HG03469 (cell line): ENCODE data around the gene PPM1B.
"Not testable (repeated sequence)": the region's sequence is repeated elsewhere in the genome, so short reads cannot be mapped to it uniquely, and the experiment has no call there.

Experiments used
- ATAC-seq: cut with Tn5 transposase; IDR thresholded peaks from one replicate; pipeline ENCODE4 v1.9.1; 2021; ENCODE audit warnings: mild to moderate bottlenecking, moderate library complexity, moderate number of reproducible peaks; ENCODE audit not compliant: unreplicated experiment

Gene PPM1B

DNA sequence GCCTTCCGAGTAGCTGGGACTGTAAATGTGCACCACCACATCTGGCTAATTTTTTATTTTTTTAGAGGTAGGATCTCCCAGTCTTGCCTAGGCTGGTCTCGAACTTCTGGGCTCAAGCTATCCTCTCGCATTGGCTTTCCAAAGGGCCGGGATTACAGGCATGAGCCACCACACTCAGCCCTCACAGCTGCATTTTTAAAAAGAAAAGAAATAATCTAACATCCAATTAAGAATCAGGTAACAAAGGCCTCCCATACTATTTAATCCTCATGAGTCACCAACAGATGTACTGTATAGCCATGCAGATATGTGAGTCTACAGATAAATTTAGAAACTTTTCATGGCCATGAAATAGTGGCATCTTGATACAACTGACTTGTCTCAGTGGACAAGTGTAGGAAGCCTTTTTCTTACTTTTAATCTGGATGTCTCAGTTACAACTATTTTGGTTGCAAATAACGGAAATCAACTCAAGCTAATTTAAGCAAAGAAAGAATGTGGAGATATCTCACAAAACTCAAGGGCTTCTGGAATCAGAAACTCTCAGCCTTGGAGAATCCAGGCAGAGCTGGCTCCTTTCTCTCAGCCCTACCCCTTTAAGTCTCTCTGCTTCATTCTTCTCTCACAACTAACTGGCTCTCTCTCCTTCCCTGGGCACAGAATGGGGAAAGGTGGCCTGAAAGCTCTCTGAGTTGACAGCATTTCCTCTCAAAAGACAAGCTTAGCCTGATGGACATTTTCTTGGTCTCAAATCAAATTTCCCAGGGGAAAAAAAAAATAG lies 12.8 kb upstream of the PPM1B start:
- no peak for ATAC-seq

DNA sequence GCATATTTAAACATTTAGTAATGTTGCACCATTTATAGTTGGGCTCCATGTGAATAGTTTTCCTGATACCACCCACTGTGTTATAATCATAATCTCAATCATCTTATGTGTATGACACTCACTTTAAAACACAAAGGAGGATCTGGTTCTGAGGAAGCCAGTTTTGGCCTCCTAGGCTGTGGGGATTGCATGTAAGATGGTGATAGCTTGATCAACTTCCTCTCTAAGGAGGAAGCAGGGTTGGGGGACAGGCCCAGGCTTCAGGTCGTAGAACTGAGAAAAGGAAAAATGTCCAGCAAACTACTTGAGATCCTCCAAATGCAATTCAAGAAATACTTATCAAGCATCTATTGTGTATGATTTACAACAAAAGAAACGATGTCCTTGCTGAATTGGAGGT lies 4.9 kb upstream of the PPM1B start:
- no peak for ATAC-seq

DNA sequence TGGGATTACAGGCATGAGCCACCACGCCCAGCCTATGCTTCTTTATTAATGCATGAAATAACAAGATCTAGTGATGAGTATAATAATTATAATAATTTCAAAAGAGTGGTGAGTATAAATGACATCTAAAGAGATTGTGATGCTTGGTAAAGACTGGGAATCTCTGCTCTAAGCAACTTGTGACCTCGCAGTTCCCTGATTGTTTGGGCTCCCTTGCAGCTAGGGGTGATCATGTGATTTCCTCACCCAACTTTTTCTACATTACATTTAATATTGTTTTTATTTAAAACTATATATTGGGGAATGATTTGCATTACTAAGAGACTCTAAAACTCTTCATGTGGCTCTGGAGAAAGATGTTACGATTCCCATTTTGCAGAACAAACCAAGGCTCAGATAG lies 4.1 kb upstream of the PPM1B start:
- ATAC-seq = no peak

DNA sequence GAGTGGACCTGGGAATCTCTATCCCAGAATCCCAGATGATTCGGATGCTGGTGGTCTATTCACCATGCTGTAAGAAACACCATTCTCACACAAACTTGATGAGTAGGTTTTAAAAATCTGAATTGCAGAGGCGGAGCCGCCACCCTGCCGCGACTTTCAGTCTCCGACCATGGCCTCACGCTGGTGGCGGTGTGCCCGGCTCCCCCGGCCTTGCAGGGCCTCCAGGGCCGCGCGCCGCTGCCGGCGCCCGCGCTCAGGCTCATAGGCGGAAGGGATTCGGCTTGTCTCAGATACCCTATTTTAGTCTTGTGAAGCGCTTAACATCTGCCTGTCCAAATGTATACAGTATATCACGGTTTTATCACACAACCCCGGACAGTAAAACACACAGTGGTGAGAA lies 2.6 kb upstream of the PPM1B start:
- ATAC-seq = no peak

DNA sequence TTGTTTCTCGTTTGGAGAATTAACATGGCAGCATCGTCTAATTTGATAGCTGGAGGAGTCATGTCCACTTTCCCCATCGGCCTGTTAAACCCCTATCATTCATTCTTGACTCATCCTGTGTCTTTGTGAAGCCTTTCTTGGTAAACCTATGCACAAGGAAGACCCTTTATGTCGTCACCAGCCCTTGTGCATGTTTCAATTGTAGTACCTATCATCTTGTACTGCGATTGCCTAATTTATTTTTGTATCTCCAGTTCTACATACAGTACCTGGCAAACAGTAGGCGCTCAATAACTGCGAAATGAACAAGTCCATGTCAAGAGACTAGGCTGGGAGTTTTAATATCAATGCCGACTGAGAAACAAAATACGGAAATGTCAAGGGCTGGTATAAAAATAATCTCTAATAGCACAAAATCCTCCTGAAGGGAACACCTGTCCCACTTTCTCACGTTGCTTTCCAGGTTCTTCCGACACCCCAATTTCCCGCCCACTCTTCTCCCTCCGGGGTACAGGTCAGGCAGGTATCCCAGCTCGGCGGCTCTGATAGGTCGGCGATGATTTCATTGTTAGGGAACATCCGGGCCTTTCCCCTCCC lies 1.3 kb upstream of the PPM1B start:
- ATAC-seq = no peak

DNA sequence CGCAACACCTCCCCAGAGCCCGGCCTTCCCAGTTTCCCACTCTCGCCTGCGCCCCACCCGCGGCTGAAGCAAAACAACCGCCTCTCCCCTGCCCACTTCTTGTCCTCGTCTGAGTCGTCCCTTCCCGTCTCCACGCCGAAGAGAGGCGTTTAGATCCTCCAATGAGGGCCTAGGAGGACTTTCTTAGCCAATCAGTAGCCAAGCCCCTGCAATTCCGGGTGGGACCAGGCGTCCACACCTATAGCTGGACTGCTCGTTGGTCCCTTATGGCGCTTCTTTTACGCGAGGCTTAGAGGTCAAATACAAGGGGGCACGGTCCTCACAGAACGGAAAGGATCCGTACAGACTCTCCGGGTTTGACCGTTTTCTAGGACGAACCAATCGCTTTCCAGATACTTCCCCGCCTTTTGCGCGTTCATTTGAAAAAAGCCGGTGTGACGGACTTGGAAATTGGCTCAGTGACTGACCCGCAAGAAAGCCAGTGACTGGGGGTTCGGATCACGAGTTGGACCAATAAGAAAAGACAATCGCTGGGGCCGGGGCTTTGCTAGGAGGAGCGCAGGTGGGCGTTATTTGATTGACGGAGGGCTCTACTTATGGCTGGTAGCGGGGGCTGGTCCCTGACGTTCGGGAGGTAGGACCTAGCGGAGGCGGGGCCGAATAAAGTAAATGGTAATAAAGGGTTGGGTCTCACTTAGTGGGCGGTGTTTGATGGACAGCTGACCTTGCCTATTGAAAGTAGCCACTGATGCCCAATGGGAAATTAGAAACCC lies 581 bp upstream of the PPM1B start:
- ATAC-seq = peak; percentile 66

DNA sequence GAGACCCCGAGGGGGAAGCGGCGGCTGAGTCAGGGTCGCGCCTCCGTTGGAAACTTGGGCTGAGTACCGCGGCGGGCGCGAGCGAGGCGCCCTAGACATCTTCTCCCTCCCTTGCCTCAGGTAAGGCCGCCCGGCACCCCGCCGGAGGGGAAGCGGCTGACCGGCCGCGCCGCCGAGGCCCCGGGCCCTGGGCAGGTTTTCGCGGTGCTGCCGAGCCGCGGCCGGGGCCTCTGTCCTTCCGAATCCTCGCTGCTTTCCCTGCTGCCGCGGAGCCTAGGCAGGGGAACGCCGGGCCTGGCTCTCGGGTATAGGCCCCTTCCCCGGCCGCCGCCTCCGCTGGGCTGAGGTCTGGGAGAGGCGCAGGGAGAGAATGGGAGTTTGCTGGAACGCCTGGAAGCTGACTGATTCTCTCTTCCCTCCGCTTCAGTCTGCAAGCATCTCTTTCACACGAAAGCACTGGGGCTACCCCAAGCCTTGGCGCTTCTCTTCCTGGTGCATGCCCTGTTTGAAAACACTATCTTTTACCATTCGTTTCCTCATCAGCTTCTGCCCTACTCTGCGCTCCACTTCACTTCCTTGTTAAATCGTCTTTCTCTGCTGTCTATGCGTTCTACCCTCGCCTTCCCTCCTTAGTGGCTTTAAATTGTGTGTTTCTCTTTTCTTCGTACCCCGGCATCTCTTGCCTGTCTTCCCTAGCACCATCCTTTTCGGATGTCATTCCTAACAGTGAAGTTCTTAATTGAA lies 652 bp downstream of the PPM1B start:
- ATAC-seq = no peak

DNA sequence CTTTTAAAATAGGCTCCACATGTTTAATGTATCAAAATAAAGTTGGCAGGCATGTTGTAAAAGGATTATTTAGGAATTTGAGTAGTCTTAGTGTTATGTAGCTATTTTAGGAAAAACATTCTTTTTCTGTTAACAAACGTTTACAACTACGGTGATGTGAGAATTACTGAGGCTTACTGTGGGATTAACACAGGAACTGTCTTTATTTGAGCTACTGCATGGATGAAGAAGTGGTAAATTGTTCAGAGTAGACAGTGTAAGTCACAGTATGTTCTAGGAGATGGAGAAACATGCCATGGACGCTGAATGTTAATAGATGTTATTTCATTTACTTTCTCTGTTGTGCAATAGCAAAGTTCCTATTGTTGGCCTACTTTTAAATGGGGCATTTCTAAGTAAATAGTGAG lies 1.6 kb downstream of the PPM1B start:
- no peak for ATAC-seq

DNA sequence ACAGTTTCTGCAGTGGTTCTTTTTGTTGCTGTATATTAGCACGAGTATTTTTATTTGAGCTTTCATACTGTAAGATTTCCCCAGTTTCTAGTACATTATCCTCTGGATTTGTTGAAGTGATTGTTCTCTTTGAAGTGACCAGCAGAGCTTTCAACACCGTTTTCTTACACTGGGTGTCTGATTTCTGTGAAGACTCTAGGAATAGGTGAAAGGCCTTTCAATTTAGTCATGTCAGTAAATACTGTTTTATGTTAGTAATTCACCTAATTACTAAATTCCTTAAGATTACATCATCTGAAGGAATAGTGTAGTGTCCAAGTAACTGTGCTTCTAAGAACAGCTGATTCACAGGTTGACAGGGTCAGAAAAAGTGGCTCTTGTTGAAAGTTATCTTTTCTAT lies 2.3 kb downstream of the PPM1B start:
- ATAC-seq = no peak

DNA sequence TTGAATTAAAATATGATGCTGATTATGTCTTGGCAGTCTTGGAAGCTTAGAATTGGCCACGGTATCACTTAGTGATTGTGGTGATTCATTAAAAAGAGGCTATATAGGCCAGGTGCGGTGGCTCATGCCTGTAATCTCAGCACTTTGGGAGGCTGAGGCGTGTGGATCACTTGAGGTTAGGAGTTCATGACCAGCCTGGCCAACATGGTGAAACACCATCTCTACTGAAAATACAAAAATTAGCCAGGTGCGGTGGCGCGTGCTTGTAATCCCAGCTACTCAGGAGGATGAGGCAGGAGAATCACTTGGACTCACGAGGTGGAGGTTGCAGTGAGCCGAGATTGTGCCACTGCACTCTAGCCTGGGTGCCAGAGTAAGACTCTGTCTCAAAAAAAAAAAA lies 2.8 kb downstream of the PPM1B start:
- ATAC-seq = not testable (repeated sequence)

DNA sequence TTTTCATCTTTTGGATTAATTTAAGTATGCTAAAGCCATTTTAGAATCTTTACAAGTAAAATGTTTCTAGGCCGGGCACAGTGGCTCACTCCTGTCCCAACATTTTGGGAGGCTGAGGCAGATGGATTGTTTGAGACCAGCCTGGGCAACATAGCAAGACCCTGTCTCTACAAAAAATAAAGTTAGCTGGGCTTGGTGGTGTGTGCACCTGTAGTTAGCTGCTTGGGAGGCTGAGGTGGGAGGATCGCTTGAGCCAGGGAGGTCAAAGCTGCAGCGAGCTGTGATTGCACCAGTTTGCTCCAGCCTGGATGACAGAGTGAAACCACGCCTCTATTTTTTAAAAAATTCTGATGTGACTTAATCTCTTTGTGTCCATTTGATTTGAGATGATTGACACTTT lies 3.9 kb downstream of the PPM1B start:
- no peak for ATAC-seq

DNA sequence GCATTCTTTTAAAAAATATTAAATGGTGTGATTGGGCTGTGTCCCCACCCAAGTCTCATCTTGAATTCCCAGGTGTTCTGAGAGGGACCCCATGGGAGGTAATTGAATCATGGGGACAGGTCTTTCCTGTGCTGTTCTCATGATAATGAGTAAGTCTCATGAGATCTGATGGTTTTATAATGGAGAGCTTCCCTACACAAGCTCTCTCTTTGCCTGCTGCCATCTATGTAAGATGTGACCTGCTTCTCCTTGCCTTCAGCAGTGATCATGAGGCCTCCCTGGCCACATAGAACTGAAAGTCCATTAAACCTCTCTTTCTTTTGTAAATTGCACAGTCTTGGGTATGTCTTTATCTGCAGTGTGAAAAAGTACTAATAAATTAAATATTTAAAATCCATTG lies 10.3 kb downstream of the PPM1B start:
- ATAC-seq = no peak

DNA sequence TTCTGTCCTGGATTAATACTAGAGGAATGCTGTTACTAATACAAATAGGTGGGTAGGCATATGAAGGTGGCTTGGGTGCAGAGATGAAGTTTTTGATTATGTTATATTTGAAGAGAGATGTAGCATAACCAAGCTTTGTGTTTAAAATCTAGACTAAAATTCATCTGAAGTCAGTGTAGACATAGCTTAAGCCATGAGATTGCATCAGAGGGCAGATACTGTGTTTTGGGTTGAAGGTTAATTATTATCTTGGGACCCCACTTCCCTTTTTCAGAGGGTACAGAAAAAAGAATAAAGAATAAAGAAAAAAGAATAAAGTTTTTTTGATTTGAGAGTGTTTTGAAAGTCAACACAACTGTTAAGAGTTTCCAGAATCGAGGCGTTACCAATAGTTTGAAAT lies 13.0 kb downstream of the PPM1B start:
- ATAC-seq = no peak

DNA sequence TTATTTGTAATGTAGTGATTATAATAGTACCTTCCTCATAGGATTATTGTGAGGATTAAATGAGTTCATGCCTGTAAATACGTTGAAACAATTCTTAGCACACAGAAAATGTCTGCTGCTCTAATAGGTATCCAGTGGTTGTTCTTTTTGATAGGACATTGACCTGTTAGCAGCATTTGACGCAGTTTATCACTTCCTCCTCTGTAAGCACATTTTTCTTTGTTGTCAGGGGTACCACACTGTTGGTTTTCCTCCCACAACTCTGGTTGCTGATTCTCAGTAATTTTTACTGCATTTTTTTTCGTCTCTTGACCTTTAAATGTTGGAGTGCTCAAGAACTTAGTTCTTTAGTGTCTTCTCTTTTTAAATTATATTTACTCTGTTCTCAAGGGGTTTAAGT lies 15.4 kb downstream of the PPM1B start:
- no peak for ATAC-seq

DNA sequence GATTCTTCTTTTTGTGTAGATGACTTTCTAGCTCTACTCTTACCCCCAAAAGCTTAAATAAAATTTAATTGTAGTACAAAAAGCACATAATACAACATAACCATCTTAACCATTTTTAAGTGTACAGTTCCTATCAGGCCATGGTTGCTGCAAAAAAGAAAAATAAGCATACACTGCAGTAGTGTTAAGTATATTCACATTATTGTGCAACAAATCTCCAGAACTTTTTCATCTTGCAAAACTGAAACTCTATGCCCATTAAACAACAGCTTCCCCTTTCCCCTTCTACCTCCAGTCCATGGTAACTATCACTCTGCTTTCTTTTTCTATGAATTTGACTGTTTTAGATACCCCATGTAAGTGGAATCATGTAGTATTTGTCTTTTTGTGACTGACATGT lies 18.1 kb downstream of the PPM1B start:
- ATAC-seq = no peak

DNA sequence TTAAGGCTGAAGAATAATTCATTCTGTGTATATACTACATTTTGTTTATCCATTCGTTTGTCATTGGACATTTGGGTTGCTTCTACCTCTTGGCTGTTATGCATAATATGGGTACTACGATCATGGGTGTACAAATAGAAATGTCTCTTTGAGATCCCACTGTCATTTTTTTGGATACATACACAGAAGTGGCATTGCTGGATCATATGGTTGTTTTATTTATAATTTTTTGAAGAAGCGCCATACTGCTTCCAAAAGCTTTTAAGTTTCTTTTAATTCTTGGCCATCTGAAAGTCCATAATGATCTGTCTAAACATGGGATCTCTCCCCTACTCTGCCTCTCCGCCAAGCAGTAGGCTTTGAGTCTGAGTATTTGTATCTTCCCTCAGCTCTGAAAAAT lies 18.6 kb downstream of the PPM1B start:
- ATAC-seq = no peak

DNA sequence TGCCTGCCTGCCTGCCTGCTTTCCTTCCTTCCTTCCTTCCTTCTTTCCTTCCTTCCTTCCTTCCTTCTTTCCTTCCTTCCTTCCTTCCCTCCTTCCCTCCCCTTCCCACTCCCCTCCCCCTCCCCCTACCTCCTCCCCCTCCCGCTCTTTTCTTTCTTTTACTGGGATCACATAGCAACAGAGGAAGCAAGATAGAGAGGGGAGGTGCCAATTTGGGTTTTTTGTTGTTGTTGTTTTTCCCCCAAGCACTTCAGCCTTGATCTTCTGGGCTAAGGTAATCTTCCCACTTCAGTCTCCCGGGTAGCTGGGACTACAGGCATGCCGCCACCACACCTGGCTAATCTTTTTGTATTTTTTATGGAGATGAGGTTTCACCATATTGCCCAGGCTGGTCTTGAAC lies 20.0 kb downstream of the PPM1B start:
- no peak for ATAC-seq

DNA sequence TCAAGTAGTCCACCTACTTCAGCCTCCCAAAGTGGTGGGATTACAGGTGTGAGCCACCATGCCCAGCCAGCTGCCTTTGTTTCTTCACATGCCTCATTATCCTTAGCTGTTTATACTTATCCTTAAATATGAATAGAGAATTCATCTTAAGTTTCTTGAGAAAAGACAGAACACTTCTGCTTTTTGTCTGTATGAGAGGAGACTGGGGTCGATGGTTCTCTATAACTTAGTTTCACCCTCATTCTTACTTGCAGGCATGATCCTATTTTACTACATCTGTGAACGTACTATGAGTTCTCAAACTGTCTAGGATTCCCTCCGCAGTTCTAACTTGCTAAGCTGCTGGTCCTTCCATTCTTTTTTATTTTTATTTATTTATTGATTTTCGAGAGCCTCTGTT lies 20.4 kb downstream of the PPM1B start:
- no peak for ATAC-seq

DNA sequence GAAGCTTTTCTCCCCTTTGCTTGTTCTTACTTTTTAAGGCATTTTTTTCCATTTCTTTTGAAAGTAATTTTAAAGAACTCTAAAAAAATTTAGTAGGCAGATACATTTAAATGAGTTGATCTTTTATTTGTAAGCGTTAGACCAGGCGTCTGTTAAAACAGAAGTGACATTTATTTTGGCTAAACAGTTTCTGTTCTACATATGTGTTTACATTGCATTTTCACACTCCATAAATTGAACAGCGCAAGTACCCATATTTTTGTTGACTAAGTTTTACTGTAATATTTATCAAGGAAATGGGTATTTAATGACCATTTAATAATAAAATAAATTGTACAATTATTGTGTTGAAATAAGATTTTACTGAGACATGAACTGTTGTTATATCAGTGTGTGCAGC lies 21.9 kb downstream of the PPM1B start:
- ATAC-seq = no peak

DNA sequence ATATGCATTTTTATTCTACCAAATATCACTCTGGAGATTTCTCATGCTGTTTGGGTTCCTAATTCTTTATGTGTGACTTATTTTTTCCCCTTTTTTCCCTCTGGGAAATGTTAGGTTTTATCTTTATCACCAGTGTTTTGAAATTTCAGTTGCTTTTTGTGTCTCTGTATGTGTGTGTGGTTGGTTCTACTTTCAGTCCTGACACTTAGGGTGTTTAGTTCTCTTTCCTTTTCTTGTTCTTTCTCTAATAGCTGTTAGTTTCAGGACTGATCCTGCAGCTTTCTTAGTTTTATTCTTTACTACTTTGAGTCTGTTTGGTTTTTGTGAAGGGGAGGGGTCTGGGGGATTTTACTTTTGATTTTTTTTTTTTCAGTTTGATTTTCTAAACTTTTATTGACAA lies 23.1 kb downstream of the PPM1B start:
- ATAC-seq = peak; percentile 67

DNA sequence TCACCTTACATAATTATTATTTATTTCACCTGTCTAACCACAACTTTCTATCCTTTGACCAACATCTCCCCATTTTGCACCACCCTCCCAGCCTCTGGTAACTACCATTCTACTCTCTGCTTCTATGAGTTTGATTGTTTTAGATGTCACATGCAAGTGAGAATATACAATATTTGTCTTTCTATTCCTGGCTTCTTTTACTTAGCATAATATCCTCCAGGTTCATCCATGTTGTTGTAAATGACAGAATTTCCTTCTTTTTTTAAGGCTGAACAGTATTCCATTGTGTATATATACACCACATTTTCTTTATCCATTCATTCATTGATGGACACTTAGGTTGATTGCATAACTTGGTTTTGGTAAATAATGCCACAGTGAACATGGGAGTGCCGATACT lies 24.0 kb downstream of the PPM1B start:
- no peak for ATAC-seq
